Activated CD8-positive, alpha-beta T cell treated with anti-CD3 and anti-CD28 coated beads, Interleukin-2, amount 10 ng/mL, durations not matched to agents 7 days and 5 days (primary cell): ENCODE measurements around the gene PSMB5. TPM values are rescaled to one million over a fixed set of nuclear protein-coding genes. Genes with fewer than 3 reads are reported as not detected.

Experiments
- ATAC-seq: fragments of 150-1000 bp; cut with Tn5 transposase; one replicate; pipeline ENCODE4 v1.10.0; 2021; ENCODE audit warnings: moderate library complexity
- CTCF ChIA-PET: fragments of 350-600 bp; sonication (Branson Sonifier 250); formaldehyde crosslinking; loops from one replicate; lab custom pipeline; 2021; ENCODE audit warnings: antibody characterized with exemption; lab: Charles Lee
- POLR2A ChIA-PET: fragments of 350-600 bp; sonication (Branson Sonifier 250); formaldehyde crosslinking; loops from one replicate; lab custom pipeline; 2021; ENCODE audit warnings: antibody characterized with exemption; lab: Charles Lee
- DNase-seq: peaks from one replicate; pipeline ENCODE4 v3.0.0-alpha.2; 2020
- H3K27ac Mint-ChIP-seq: one replicate; pipeline ENCODE4 v1.8.0; 2021; ENCODE audit warnings: mild to moderate bottlenecking, mixed read lengths
- H3K27me3 Mint-ChIP-seq: one replicate; pipeline ENCODE4 v1.8.0; 2021; ENCODE audit warnings: low read depth, mixed read lengths
- H3K36me3 Mint-ChIP-seq: one replicate; pipeline ENCODE4 v1.8.0; 2021; ENCODE audit warnings: low read depth, mixed read lengths
- H3K4me1 Mint-ChIP-seq: one replicate; pipeline ENCODE4 v1.8.0; 2021; ENCODE audit warnings: low read depth, mixed read lengths
- H3K4me3 Mint-ChIP-seq: one replicate; pipeline ENCODE4 v1.8.0; 2021; ENCODE audit warnings: mild to moderate bottlenecking, mixed read lengths
- H3K9me3 Mint-ChIP-seq: one replicate; pipeline ENCODE4 v1.8.0; 2022; ENCODE audit warnings: mixed read lengths; ENCODE audit not compliant: insufficient read depth
- total RNA-seq, 2 experiments: library from RNA; stranded (reverse); gene quantifications; one replicate each; pipeline ENCODE4 v1.2.3, GENCODE V29; 2021

The PSMB5 gene
- total RNA-seq, 2 experiments from 2014 or later, result 64.5 to 74.5 TPM

DNA sequence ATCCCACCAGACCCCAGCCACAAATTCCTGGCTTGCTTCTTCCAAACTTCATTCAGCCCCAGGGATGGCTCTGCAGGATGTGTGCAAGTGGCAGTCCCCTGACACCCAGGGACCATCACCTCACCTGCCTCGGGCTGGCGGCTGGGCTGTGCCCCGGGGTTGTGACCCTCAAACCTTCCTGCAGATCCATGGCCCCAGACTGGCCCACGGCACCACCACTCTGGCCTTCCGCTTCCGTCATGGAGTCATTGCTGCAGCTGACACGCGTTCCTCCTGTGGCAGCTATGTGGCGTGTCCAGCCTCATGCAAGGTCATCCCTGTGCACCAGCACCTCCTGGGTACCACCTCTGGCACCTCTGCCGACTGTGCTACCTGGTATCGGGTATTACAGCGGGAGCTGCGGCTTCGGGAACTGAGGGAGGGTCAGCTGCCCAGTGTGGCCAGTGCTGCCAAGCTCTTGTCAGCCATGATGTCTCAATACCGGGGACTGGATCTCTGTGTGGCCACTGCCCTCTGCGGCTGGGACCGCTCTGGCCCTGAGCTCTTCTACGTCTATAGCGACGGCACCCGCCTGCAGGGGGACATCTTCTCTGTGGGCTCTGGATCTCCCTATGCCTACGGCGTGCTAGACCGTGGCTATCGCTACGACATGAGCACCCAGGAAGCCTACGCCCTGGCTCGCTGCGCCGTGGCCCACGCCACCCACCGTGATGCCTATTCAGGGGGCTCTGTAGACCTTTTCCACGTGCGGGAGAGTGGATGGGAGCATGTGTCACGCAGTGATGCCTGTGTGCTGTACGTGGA, 7.7 kb upstream of the PSMB5 start, which contains the start of gene PSMB11:
PSMB11 (plus strand) TSS at position 51 of the 804 bp plus-strand sequence; CDS start at position 65, 14 bp downstream.
- ChIA-PET POLR2A (interaction anchor here (0.9 kb wide), 1 partner anchor 9 kb away, joined by 3 read pairs; no protein-coding TSS in a partner anchor), CTCF (interaction anchor here (0.7 to 2.7 kb wide), 4 partner anchors 48 to 71 kb away, joined by 3 to 13 read pairs (median 4); no protein-coding TSS in a partner anchor)

DNA sequence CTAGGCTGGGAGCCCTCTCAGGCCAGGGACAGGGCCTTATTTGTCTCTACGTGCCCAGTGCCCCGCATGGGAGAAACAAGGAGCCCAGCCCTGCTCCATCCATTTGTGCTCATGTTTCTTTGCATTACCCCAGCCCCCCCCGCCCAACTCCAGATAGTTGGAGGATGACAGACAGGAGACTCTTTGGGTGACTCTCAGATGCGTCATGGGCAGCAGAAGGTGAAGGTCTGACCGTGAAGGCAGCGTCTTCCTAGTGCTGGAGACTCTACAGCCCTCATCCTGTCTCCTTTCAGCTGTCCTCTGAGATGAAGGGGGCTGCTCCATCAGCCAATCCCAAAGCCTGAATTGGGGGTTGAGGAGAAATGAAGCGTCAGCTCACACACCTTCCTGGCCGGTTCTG, 7.0 kb upstream of the PSMB5 start:
- ATAC-seq, result no peak
- H3K4me1 Mint-ChIP-seq, result no peaks in the 10 kb centered on the region
- H3K36me3 Mint-ChIP-seq, result no peaks in the 10 kb centered on the region
- no peaks in the 10 kb centered on the region for H3K27me3 Mint-ChIP-seq
- ChIA-PET CTCF (interaction anchor here (0.7 to 2.7 kb wide), 2 partner anchors 47 to 56 kb away, joined by 3 to 13 read pairs; no protein-coding TSS in a partner anchor), POLR2A (no interaction called here)
- no peaks in the 10 kb centered on the region for H3K9me3 Mint-ChIP-seq
- no peak overlapping the region for H3K4me3 Mint-ChIP-seq
- H3K27ac Mint-ChIP-seq, result no peak overlapping the region
- DNase-seq, result no peak

More for the DNA sequence above, 7.7 kb upstream of the PSMB5 start, which contains the start of gene PSMB11:
- no peak within 1 kb of the TSS for H3K4me3 Mint-ChIP-seq
- no peaks in the 10 kb centered on the region for H3K36me3 Mint-ChIP-seq
- no peaks in the 10 kb centered on the region for H3K9me3 Mint-ChIP-seq
- ATAC-seq, result no peak
- H3K4me1 Mint-ChIP-seq, result no peaks in the 10 kb centered on the region
- no peak for DNase-seq
- H3K27me3 Mint-ChIP-seq, result no peaks in the 10 kb centered on the region
- no peak within 1 kb of the TSS for H3K27ac Mint-ChIP-seq

- ChIA-PET POLR2A (interaction anchor here (0.6 to 1.2 kb wide), 2 partner anchors 16 to 76 kb away, joined by 3 read pairs; no protein-coding TSS in a partner anchor), CTCF (interaction anchor here (0.7 to 2.7 kb wide), 6 partner anchors 12 to 81 kb away, joined by 3 to 13 read pairs (median 5); no protein-coding TSS in a partner anchor)
- Mint-ChIP-seq H3K4me1 (peaks cover 8% of the 10 kb centered on the region), H3K27ac (no peak overlapping the region), H3K4me3 (no peak overlapping the region), H3K36me3 (no peaks in the 10 kb centered on the region), H3K27me3 (no peaks in the 10 kb centered on the region), H3K9me3 (no peaks in the 10 kb centered on the region)
- no peak for ATAC-seq
- no peak for DNase-seq
These were observed 5.4 kb upstream of the PSMB5 start for GRCh38 chr14:23040100-23040499.

DNA sequence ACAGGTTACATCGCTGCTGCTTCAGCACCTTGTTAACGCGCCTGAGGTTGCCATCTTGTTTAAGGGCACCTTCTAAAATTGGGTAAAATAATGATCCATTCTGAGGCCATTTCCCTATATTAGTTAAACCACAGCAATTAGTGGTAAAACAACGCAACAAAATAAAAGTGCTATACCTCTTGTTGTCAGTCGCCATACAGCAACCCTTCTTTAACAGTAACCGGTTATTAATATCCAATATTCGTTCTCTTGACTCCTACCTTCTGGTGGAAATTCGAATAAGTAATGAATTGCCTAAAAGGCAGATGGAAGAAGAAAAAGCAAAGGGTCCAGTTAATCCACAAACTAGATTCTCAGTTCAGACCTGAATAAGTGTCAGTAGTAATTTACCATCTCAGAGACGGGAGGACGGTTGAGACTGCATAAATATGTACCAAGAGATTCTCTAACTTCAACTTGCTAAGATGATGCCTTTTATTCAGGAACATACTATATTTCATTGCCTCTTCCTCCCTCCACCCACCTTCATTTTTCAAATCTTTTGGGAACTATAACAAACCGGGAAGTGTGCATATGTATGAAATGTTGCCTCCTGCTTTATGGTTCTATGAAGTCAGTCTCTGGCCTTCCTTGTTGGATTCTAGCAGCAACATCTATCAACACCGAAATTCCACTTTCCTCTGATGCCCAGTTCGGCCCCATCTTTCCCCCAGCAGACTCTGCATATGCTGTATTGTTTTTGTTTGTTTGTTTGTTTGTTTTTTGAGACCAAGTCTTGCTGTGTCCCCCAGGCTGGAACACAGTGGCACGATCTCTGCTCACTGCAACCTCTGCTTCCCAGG, 824 bp upstream of the PSMB5 start:
- Mint-ChIP-seq H3K4me1 (peaks cover 30% of the 10 kb centered on the region), H3K27me3 (no peaks in the 10 kb centered on the region), H3K27ac (peak overlapping the region; percentile 96), H3K9me3 (no peaks in the 10 kb centered on the region), H3K4me3 (peak overlapping the region; percentile 91), H3K36me3 (peaks cover 30% of the 10 kb centered on the region)
- DNase-seq, result no peak
- POLR2A ChIA-PET, result interaction anchor here (1.1 to 2.9 kb wide), 2 partner anchors 12 to 29 kb away, joined by 3 to 20 read pairs; no protein-coding TSS in a partner anchor
- CTCF ChIA-PET, result interaction anchor here (2.5 kb wide), 2 partner anchors 23 to 33 kb away, joined by 10 to 13 read pairs; no protein-coding TSS in a partner anchor
- no peak for ATAC-seq

GRCh38 chr14:23033801-23034497, 751 bp downstream of the PSMB5 start:
- H3K27me3 Mint-ChIP-seq, result no peaks in the 10 kb centered on the region
- H3K4me1 Mint-ChIP-seq, result peaks cover 36% of the 10 kb centered on the region
- DNase-seq, result peak; percentile 34
- ChIA-PET CTCF (interaction anchor here (1.1 to 2.5 kb wide), 8 partner anchors 19 to 104 kb away, joined by 4 to 13 read pairs (median 6); no protein-coding TSS in a partner anchor), POLR2A (interaction anchor here (0.8 to 2.9 kb wide), 6 partner anchors 10 to 115 kb away, joined by 3 to 20 read pairs (median 3); partner anchors contain the start of genes ACIN1, C14orf119 and RBM23)
- H3K4me3 Mint-ChIP-seq, result peak overlapping the region; percentile 91
- peaks cover 36% of the 10 kb centered on the region for H3K36me3 Mint-ChIP-seq
- no peaks in the 10 kb centered on the region for H3K9me3 Mint-ChIP-seq
- H3K27ac Mint-ChIP-seq, result peak overlapping the region; percentile 96
- peak; percentile 9 for ATAC-seq

DNA sequence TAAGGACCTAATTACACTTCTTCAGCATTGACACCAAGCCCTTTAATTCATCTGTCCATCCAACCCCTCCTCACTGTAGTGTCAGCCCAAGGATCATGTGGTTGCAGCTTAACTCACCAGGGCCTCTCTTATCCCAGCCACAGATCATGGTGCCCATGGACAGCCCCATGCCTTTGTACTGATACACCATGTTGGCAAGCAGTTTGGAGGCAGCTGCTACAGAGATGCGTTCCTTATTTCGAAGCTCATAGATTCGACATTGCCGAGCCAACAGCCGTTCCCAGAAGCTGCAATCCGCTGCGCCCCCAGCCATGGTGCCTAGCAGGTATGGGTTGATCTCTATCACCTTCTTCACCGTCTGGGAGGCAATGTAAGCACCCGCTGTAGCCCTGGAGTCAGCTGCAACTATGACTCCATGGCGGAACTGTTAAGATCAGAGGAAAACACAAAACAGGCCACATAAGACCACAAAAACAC, 1.4 kb downstream of the PSMB5 start:
- no peaks in the 10 kb centered on the region for H3K27me3 Mint-ChIP-seq
- CTCF ChIA-PET, result interaction anchor here (1.1 to 2.5 kb wide), 8 partner anchors 19 to 104 kb away, joined by 4 to 13 read pairs (median 6); no protein-coding TSS in a partner anchor
- POLR2A ChIA-PET, result interaction anchor here (0.8 to 2.9 kb wide), 4 partner anchors 10 to 61 kb away, joined by 3 to 20 read pairs (median 6); partner anchors contain the start of genes ACIN1 and C14orf119
- peaks cover 41% of the 10 kb centered on the region for H3K4me1 Mint-ChIP-seq
- DNase-seq, result no peak
- peaks cover 39% of the 10 kb centered on the region for H3K36me3 Mint-ChIP-seq
- peak overlapping the region; percentile 91 for H3K4me3 Mint-ChIP-seq
- no peak for ATAC-seq
- H3K9me3 Mint-ChIP-seq, result no peaks in the 10 kb centered on the region
- peak overlapping the region; percentile 96 for H3K27ac Mint-ChIP-seq

DNA sequence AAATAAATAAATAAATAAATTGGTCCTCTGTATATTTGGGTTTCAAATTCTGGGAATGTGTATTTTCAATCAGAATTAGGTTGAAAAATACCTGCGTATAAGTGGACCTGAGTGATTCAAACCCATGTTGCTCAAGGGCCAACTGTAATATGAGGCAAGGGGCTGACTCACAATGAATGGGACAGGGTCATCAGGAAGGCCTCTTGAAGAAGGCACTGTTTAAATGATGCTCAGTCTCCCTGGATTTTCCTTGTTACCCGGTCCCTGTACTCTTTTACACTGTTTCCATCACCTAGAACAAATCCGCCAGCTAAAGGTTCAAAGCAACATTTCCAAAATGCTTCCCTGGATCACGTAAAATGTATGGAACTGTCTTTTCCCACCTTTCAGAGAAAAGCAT, 3.8 kb downstream of the PSMB5 start:
- Mint-ChIP-seq H3K4me3 (no peak overlapping the region), H3K27me3 (no peaks in the 10 kb centered on the region), H3K4me1 (peaks cover 44% of the 10 kb centered on the region), H3K36me3 (peaks cover 51% of the 10 kb centered on the region), H3K9me3 (no peaks in the 10 kb centered on the region), H3K27ac (no peak overlapping the region)
- ChIA-PET POLR2A (interaction anchor here (0.8 to 0.9 kb wide), 2 partner anchors 9 to 24 kb away, joined by 3 to 4 read pairs; no protein-coding TSS in a partner anchor), CTCF (interaction anchor here (1.0 to 3.9 kb wide), 5 partner anchors 24 to 101 kb away, joined by 3 to 16 read pairs (median 10); partner anchors contain the start of gene CDH24)
- no peak for ATAC-seq
- no peak for DNase-seq

- ATAC-seq, result peak; percentile 85
- Mint-ChIP-seq H3K36me3 (peaks cover 63% of the 10 kb centered on the region), H3K4me3 (no peak overlapping the region), H3K27ac (peak overlapping the region; percentile 4), H3K9me3 (no peaks in the 10 kb centered on the region), H3K27me3 (no peaks in the 10 kb centered on the region), H3K4me1 (peaks cover 47% of the 10 kb centered on the region)
- ChIA-PET POLR2A (interaction anchor here (0.9 to 1.4 kb wide), 2 partner anchors 22 to 72 kb away, joined by 3 read pairs; partner anchors contain the start of gene HAUS4), CTCF (interaction anchor here (0.8 to 3.9 kb wide), 9 partner anchors 21 to 56 kb away, joined by 3 to 21 read pairs (median 8); partner anchors contain the start of genes AJUBA and CDH24)
- peak; percentile 38 for DNase-seq
These were observed 5.9 kb downstream of the PSMB5 start for GRCh38 chr14:23028799-23029198.

- peaks cover 50% of the 10 kb centered on the region for H3K4me1 Mint-ChIP-seq
- ATAC-seq (no peak), DNase-seq (no peak)
- ChIA-PET CTCF (interaction anchor here (1.4 to 3.5 kb wide), 8 partner anchors 17 to 44 kb away, joined by 4 to 28 read pairs (median 10); partner anchors contain the start of gene CDH24), POLR2A (interaction anchor here (0.6 to 1.7 kb wide), 2 partner anchors 18 to 293 kb away, joined by 3 to 4 read pairs; no protein-coding TSS in a partner anchor)
- H3K9me3 Mint-ChIP-seq, result no peaks in the 10 kb centered on the region
- H3K36me3 Mint-ChIP-seq, result peaks cover 42% of the 10 kb centered on the region
- H3K4me3 Mint-ChIP-seq, result no peak overlapping the region
- H3K27ac Mint-ChIP-seq, result peak overlapping the region; percentile 40
- no peaks in the 10 kb centered on the region for H3K27me3 Mint-ChIP-seq
These were observed 9.4 kb downstream of the PSMB5 start for GRCh38 chr14:23025151-23025814.
